ENCODE measurements around the gene AP3B2.
A peak's percentile ranks its signal among the peaks of the same experiment; 100 is the strongest.

Gene AP3B2, protein sequence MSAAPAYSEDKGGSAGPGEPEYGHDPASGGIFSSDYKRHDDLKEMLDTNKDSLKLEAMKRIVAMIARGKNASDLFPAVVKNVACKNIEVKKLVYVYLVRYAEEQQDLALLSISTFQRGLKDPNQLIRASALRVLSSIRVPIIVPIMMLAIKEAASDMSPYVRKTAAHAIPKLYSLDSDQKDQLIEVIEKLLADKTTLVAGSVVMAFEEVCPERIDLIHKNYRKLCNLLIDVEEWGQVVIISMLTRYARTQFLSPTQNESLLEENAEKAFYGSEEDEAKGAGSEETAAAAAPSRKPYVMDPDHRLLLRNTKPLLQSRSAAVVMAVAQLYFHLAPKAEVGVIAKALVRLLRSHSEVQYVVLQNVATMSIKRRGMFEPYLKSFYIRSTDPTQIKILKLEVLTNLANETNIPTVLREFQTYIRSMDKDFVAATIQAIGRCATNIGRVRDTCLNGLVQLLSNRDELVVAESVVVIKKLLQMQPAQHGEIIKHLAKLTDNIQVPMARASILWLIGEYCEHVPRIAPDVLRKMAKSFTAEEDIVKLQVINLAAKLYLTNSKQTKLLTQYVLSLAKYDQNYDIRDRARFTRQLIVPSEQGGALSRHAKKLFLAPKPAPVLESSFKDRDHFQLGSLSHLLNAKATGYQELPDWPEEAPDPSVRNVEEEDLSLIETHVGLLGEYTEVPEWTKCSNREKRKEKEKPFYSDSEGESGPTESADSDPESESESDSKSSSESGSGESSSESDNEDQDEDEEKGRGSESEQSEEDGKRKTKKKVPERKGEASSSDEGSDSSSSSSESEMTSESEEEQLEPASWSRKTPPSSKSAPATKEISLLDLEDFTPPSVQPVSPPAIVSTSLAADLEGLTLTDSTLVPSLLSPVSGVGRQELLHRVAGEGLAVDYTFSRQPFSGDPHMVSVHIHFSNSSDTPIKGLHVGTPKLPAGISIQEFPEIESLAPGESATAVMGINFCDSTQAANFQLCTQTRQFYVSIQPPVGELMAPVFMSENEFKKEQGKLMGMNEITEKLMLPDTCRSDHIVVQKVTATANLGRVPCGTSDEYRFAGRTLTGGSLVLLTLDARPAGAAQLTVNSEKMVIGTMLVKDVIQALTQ

DNA sequence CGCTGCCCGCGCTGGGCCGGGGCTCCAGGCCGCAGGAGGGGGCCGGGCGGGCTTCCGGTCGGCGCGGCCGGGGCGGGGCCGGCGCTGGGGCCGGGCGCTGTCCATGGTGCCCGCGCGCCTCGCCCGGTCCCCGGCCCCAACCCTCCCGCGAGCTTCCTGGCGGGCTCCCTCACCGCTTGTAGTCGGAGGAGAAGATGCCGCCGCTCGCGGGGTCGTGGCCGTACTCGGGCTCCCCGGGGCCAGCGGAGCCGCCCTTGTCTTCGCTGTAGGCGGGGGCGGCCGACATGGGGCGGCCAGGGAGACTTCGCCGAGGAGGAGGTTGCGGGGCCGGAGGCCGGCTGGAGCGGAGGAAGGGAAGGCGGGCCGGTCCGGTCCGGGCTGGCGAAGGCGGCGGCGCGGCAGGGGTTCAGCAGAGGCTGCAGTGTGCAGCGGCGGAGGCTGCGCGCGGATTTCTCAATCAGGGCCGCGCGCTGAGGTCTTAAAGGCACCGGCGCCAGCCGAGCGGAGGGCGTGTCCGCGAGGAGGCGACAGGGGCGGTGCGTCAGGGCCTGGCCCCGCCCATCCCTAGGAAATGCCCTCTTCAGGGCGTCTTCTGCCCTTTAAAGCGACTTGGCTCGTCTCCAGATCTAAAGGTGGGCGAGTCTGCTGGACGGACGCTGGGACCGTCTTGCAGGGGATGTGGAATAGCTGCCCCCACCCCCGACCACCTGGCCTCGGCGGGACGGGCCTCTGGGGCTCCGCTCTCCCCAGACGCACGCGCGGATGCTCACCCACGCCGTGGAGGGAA is at the start of gene AP3B2:
Gene AP3B2, minus strand, starts transcription at position 455 of the 787 bp plus-strand sequence. Its CDS starts 169 bp downstream, at position 286.
- TF ChIP-seq, protein P1, sequence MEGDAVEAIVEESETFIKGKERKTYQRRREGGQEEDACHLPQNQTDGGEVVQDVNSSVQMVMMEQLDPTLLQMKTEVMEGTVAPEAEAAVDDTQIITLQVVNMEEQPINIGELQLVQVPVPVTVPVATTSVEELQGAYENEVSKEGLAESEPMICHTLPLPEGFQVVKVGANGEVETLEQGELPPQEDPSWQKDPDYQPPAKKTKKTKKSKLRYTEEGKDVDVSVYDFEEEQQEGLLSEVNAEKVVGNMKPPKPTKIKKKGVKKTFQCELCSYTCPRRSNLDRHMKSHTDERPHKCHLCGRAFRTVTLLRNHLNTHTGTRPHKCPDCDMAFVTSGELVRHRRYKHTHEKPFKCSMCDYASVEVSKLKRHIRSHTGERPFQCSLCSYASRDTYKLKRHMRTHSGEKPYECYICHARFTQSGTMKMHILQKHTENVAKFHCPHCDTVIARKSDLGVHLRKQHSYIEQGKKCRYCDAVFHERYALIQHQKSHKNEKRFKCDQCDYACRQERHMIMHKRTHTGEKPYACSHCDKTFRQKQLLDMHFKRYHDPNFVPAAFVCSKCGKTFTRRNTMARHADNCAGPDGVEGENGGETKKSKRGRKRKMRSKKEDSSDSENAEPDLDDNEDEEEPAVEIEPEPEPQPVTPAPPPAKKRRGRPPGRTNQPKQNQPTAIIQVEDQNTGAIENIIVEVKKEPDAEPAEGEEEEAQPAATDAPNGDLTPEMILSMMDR (IDR thresholded peaks at IDR 0.05; ENCODE audit: low read depth, low read length): no peak
- DNase-seq (ENCODE audit: low read depth, low spot score): peak; percentile 50
- H3K4me3 ChIP-seq (ENCODE audit: low read depth, low read length): peak within 1 kb of the TSS; percentile 53
- in situ Hi-C loops (cut with HindIII; ENCODE audit: low sequenced_read_pairs): no loop called here

DNA sequence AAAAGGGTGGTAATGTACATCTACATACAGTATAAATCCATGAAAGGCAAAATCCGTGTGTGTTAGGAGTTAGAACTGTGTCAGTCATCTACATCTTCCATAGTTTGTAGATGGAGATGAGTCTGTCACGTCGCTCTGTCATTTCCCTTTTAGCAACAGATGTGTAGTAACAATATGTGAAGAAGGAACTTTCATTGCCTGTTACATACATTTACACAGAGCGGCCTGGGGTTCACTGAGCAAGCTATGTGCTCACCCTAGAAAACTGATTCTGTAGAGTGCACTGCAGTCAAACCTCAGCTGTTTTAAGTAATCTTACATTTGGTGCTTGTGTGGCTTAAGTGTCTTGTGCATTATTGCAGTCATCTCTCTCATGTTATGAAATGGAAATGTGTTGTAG is 41.6 kb upstream of the AP3B2 start:
- TF ChIP-seq, protein P1 (IDR thresholded peaks at IDR 0.05; ENCODE audit: low read depth, low read length): no peak
- H3K4me3 ChIP-seq (ENCODE audit: low read depth, low read length): peak overlapping the region; percentile 87
- in situ Hi-C loops (cut with HindIII; ENCODE audit: low sequenced_read_pairs): no loop called here
- DNase-seq (ENCODE audit: low read depth, low spot score): no peak

DNA sequence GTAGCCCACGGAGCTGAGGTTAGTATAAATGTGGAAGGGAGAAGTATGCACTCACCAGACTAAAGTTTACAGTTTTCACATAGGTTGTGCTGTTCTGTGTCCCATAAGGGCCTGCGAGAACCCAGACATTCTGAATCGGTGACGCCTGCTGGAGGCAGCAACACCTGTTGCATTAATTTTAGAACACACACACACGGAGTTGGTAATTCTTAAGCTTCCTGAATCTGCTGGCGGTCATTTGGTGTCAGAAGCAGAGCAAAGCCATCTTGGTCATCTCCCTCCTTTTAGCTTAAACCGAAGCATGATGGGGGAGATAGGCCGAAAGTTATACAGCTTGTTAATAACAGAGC is 41.1 kb upstream of the AP3B2 start:
- DNase-seq (ENCODE audit: low read depth, low spot score): peak; percentile 17
- TF ChIP-seq, protein P1 (IDR thresholded peaks at IDR 0.05; ENCODE audit: low read depth, low read length): no peak
- in situ Hi-C loops (cut with HindIII; ENCODE audit: low sequenced_read_pairs): no loop called here
- peak overlapping the region; percentile 87 for H3K4me3 ChIP-seq (ENCODE audit: low read depth, low read length)

DNA sequence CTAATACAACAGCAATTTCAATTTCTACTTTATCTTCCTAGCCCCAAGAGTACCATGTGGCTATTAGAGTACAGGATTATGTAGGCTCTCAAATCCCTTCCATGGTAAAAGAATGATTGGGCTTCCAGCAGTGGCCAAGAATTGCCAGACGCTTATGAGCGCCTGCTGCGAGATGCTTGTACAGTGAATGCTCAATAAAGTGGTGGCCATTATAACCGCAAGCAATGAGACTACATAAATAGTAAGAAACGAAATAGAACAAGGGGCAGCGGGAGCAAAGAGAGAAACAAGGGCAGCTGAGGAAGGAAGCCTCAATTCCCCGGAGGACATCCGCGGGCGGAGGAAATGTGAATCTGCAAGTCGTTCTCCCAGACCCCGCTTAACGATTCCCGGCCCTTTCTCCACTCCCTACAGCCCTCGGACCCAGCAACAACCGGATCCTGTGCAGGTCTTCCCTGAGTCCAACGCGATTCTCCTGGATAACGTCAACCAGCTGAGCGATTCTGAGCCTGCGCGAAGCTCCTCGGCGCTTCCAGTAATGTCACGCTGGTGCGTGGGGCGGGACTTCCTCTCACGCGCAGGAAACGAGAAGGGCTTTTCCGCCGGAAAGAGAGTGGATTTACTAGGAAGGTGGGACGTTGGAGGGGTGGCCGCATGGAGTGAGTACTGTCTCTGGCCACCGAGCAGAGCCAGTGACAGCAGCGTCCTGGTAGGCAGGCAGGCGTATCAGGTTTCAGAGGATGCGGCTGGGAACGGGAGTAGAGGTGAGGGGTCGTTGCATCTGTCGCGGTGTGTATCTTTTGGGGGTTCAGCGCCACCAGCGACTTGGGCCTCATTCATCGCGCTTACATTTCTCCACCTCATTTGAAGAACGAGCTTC is 40.5 kb upstream of the AP3B2 start:
- TF ChIP-seq, protein P1 (IDR thresholded peaks at IDR 0.05; ENCODE audit: low read depth, low read length): peak; percentile 0
- peak overlapping the region; percentile 87 for H3K4me3 ChIP-seq (ENCODE audit: low read depth, low read length)
- in situ Hi-C loops (cut with HindIII; ENCODE audit: low sequenced_read_pairs): no loop called here
- DNase-seq (ENCODE audit: low read depth, low spot score): peak; percentile 97

DNA sequence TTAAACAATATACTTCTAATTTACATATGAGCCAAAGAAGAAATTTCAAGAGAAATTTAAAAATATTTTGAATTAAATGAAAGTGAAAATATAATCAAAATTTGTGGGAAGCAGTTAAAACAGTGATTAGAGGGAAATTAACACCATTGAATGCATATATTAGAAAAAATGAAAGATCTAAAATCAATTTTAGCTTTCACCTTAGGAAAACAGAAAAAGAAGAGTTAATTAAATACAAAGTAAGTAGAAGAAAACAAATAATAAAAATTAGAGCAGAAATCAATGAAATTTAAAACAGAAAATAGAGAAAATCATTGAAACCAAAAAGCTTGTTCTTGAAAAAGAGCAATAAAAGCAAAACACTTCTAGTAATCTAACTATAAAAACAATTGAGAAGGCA is 38.6 kb upstream of the AP3B2 start:
- TF ChIP-seq, protein P1 (IDR thresholded peaks at IDR 0.05; ENCODE audit: low read depth, low read length): no peak
- DNase-seq (ENCODE audit: low read depth, low spot score): no peak
- in situ Hi-C loops (cut with HindIII; ENCODE audit: low sequenced_read_pairs): no loop called here
- no peak overlapping the region for H3K4me3 ChIP-seq (ENCODE audit: low read depth, low read length)

All from astrocyte of the spinal cord (primary cell).